Stomach (tissue), 9 donors: ENCODE measurements around the gene ATP8A2. TPM values are rescaled to one million over a fixed set of nuclear protein-coding genes. Genes with fewer than 3 reads are reported as not detected.
"Not testable (repeated sequence)": the region's sequence is repeated elsewhere in the genome, so short reads cannot be mapped to it uniquely, and the experiment has no call there.

ENCODE experiments used
- DNase-seq, 2 donors: peaks; one replicate each; pipeline versions ENCODE4 v3.0.0 to v3.0.0-alpha.2; 2013 to 2019
- H3K27ac ChIP-seq, 5 donors: fragments of 200-600 bp in 4 of 5; sonication (generic) in 4 of 5; one replicate each; pipeline ENCODE4 v1.5.1; 2013 to 2019; ENCODE audit warnings: mild to moderate bottlenecking in 1 of 5, moderate library complexity in 1 of 5
- H3K27me3 ChIP-seq, 3 donors: fragments of 200-600 bp; sonication (generic); one replicate each; pipeline ENCODE4 v1.5.1; 2017 to 2019; ENCODE audit warnings: mixed run types in 1 of 3
- H3K36me3 ChIP-seq, 4 donors: fragments of 200-600 bp; sonication (generic); 1 replicate in 3 of 4; 2 replicates in 1 of 4; pipeline ENCODE4 v1.5.1; 2016 to 2019
- H3K4me1 ChIP-seq, 4 donors: fragments of 200-600 bp; sonication (generic); one replicate each; pipeline ENCODE4 v1.5.1; 2016 to 2019
- H3K4me3 ChIP-seq, 4 donors: fragments of 200-600 bp; sonication (generic) in 3 of 4; one replicate each; pipeline ENCODE4 v1.5.1; 2016 to 2019; ENCODE audit warnings: mild to moderate bottlenecking in 1 of 4
- H3K9me3 ChIP-seq, 4 donors: fragments of 200-600 bp; sonication (generic); one replicate each; pipeline ENCODE4 v1.5.1; 2016 to 2019
- CTCF ChIP-seq, 7 experiments: fragments of 450-650 bp in 4 of 7; fragments of 200-600 bp in 3 of 7; sonication (generic) in 3 of 7; IDR thresholded peaks; one replicate each; pipeline ENCODE4 v1.5.1; 2016 to 2019; ENCODE audit warnings: antibody characterized with exemption in 7 of 7, control low read depth in 2 of 7, mild to moderate bottlenecking in 1 of 7
- EP300 ChIP-seq: sonication (generic); formaldehyde crosslinking; IDR thresholded peaks from one replicate; pipeline ENCODE4 v1.6.1; 2017; ENCODE audit warnings: antibody characterized with exemption
- POLR2A ChIP-seq, 4 donors: fragments of 450-650 bp; IDR thresholded peaks; one replicate each; pipeline ENCODE4 v1.6.1; 2016; ENCODE audit warnings: antibody characterized with exemption in 4 of 4, control low read depth in 2 of 4, mild to moderate bottlenecking in 1 of 4, moderate library complexity in 1 of 4
- POLR2AphosphoS5 ChIP-seq, 3 donors: sonication (generic); formaldehyde crosslinking; IDR thresholded peaks; one replicate each; pipeline ENCODE4 v1.6.1; 2016; ENCODE audit warnings: antibody characterized with exemption in 3 of 3
- WGBS, 5 donors: extraction: QIAGEN DNeasy Blood & Tissue Kit in 3 of 5; methylation state at CpG; one replicate each; pipeline versions ENCODE4 v1.1.5 to v1.1.7; 2013 to 2018; 5-methylcytosine and 5-hydroxymethylcytosine counted together
- intact Hi-C: fragments of 100-400 bp; cut with DNase I; formaldehyde crosslinking; loops from one replicate; pipeline ENCODE4 v1.15.1; 2023; ENCODE audit warnings: low total_unique reads
- polyA plus RNA-seq, 3 donors: library from polyadenylated mRNA; stranded (reverse); fragments of 200-250 nt; gene quantifications; one replicate each; pipeline ENCODE4 v1.2.3, GENCODE V29; 2013
- total RNA-seq, 5 donors: library from RNA; depleted of rRNA; stranded (reverse); fragments of >200 nt; gene quantifications; one replicate each; pipeline versions ENCODE4 v1.1.0 to v1.2.3, GENCODE V29; 2014 to 2016
- donor health status: healthy with polysubstance abuse.
- donor health status: Bipolar disorder and iron deficiency.
- donor health status: healthy.

ATP8A2 gene
- total and polyA plus RNA-seq, 8 donors, result 0.12 to 3.5 (median 0.20) TPM; not detected in 3

GRCh38 chr13:25770601-25771000, 398.8 kb downstream of the ATP8A2 start:
- TF ChIP-seq EP300, result no peak
- TF ChIP-seq POLR2A (IDR thresholded peaks at IDR 0.05), result no peak
- no peak for TF ChIP-seq CTCF (IDR thresholded peaks at IDR 0.05)
- no peak for TF ChIP-seq POLR2AphosphoS5 (IDR thresholded peaks at IDR 0.05)
- DNase-seq, result no peak
- Histone ChIP-seq H3K9me3 (no peaks in the 10 kb centered on the region), H3K27me3 (no peaks in the 10 kb centered on the region), H3K36me3 (no peaks in the 10 kb centered on the region), H3K4me3 (no peak overlapping the region), H3K27ac (no peak overlapping the region), H3K4me1 (peaks cover 0 to 7% (median 3%) of the 10 kb centered on the region in 4 donors)
- intact Hi-C loops, result no loop called here
- 89 to 97% (median 92%) methylated on average over 7 of the region's 7 CpGs for WGBS, 5 donors

GRCh38 chr13:25771202-25771601, 399.4 kb downstream of the ATP8A2 start:
- no peaks in the 10 kb centered on the region for H3K36me3 ChIP-seq

GRCh38 chr13:25771641-25772478, 400.1 kb downstream of the ATP8A2 start:
- Histone ChIP-seq H3K36me3 (no peaks in the 10 kb centered on the region), H3K4me3 (no peak overlapping the region), H3K9me3 (no peaks in the 10 kb centered on the region), H3K27me3 (no peaks in the 10 kb centered on the region), H3K4me1 (peaks cover 0 to 11% (median 3%) of the 10 kb centered on the region in 4 donors), H3K27ac (no peak overlapping the region)
- TF ChIP-seq POLR2A (IDR thresholded peaks at IDR 0.05) (no peak), CTCF (IDR thresholded peaks at IDR 0.05) (no peak)
- 62 to 77% (median 72%) methylated on average over 12 to 13 of the region's 13 CpGs for WGBS, 5 donors
- DNase-seq, result no peak
- intact Hi-C loops, result no loop called here

More at GRCh38 chr13:25771202-25771601, 399.4 kb downstream of the ATP8A2 start:
- WGBS, 5 donors, result 39 to 65% (median 47%) methylated on average over 5 of the region's 5 CpGs
- no peak for TF ChIP-seq CTCF (IDR thresholded peaks at IDR 0.05)
- no peak for TF ChIP-seq POLR2A (IDR thresholded peaks at IDR 0.05)
- no peak for TF ChIP-seq POLR2AphosphoS5 (IDR thresholded peaks at IDR 0.05)
- no peak for TF ChIP-seq EP300
- Histone ChIP-seq H3K9me3 (no peaks in the 10 kb centered on the region), H3K27ac (no peak overlapping the region), H3K4me1 (peaks cover 0 to 7% (median 3%) of the 10 kb centered on the region in 4 donors), H3K4me3 (no peak overlapping the region), H3K27me3 (no peaks in the 10 kb centered on the region)
- intact Hi-C loops, result no loop called here
- DNase-seq, result peak in 1 of 2 donors; percentile 55

GRCh38 chr13:25772534-25772933, 400.8 kb downstream of the ATP8A2 start:
- H3K4me3 ChIP-seq, intact Hi-C loops, H3K36me3 ChIP-seq, H3K27ac ChIP-seq, H3K9me3 ChIP-seq, DNase-seq, H3K27me3 ChIP-seq: not testable (repeated sequence)
- WGBS, 5 donors, result 93 to 100% (median 97%) methylated on average over 8 of the region's 8 CpGs
- peaks cover 0 to 13% (median 3%) of the 10 kb centered on the region in 4 donors for H3K4me1 ChIP-seq

DNA sequence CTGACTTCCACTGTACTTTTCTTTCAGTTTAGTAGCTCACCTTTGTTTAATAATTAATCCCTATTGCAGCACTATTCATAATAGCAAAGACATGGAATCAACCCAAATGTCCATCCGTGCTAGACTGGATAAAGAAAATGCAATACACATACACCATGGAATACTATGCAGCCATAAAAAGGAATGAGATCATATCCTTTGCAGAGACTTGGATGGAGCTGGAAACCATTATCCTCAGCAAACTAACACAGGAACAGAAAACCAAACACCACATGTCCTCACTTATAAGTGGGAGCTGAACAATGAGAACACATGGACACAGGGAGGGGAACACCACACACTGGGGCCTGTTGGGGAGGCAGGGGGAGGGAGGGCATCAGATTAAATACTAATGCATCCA, 402.3 kb downstream of the ATP8A2 start:
- DNase-seq, intact Hi-C loops: not testable (repeated sequence)

More for the DNA sequence above, 402.3 kb downstream of the ATP8A2 start:
- not testable (repeated sequence) for H3K27me3 ChIP-seq, H3K9me3 ChIP-seq, H3K36me3 ChIP-seq, H3K4me3 ChIP-seq, H3K27ac ChIP-seq
- H3K4me1 ChIP-seq, result peaks cover 0 to 13% (median 3%) of the 10 kb centered on the region in 4 donors
- 31 to 64% (median 45%) methylated on average over 1 of the region's 1 CpG for WGBS, 5 donors
